AG09309 (cell line): Measurements from ENCODE around the gene GLDN.

Experiments used
- DNase-seq: peaks from one replicate; pipeline ENCODE4 v3.0.0-alpha.2; 2010; ENCODE audit warnings: low read depth
- H3K4me3 ChIP-seq: 2 replicates; pipeline ENCODE4 v1.5.1; 2011; ENCODE audit warnings: mild to moderate bottlenecking, low read depth, low read length, moderate library complexity; ENCODE audit not compliant: control insufficient read depth
- CTCF ChIP-seq: IDR thresholded peaks from 2 replicates; pipeline ENCODE4 v1.5.1; 2011; ENCODE audit warnings: mild to moderate bottlenecking, low read depth, low read length, inconsistent platforms; ENCODE audit not compliant: insufficient read depth, control insufficient read depth; ENCODE audit errors: missing control alignments

GLDN gene

GRCh38 chr15:51350723-51351122, 9.3 kb downstream of the GLDN start:
- TF ChIP-seq CTCF, result no peak
- H3K4me3 ChIP-seq, result no peak overlapping the region
- no peak for DNase-seq

GRCh38 chr15:51353976-51354375, 12.5 kb downstream of the GLDN start:
- no peak for DNase-seq
- TF ChIP-seq CTCF, result no peak

GRCh38 chr15:51355096-51355495, 13.6 kb downstream of the GLDN start:
- no peak for DNase-seq
- H3K4me3 ChIP-seq, result no peak overlapping the region
- no peak for TF ChIP-seq CTCF

More at GRCh38 chr15:51353976-51354375, 12.5 kb downstream of the GLDN start:
- no peak overlapping the region for H3K4me3 ChIP-seq

- H3K4me3 ChIP-seq, result no peak overlapping the region
- no peak for DNase-seq
- no peak for TF ChIP-seq CTCF
Measured at GRCh38 chr15:51356147-51356546, 14.7 kb downstream of the GLDN start.

- no peak overlapping the region for H3K4me3 ChIP-seq
- TF ChIP-seq CTCF, result no peak
Measured at GRCh38 chr15:51356983-51357382, 15.5 kb downstream of the GLDN start.

GRCh38 chr15:51359981-51360380, 18.5 kb downstream of the GLDN start:
- H3K4me3 ChIP-seq, result no peak overlapping the region
- DNase-seq, result no peak
- no peak for TF ChIP-seq CTCF

More at GRCh38 chr15:51356983-51357382, 15.5 kb downstream of the GLDN start:
- no peak for DNase-seq

- DNase-seq, result no peak
- TF ChIP-seq CTCF, result no peak
- H3K4me3 ChIP-seq, result no peak overlapping the region
Measured at GRCh38 chr15:51363383-51363782, 21.9 kb downstream of the GLDN start.
